ENCODE results near the gene ELFN1.

Gene ELFN1

GRCh38 chr7:1669954-1670893, at the start of gene ELFN1:
Gene ELFN1, plus strand, starts transcription at chr7:1670277. Its CDS starts 74,320 bp downstream, at chr7:1744597.
- DNase-seq (ENCODE audit: low read depth in 2 of 2), result no peak

- DNase-seq (ENCODE audit: low read depth in 2 of 2), result no peak
Observed at GRCh38 chr7:1620835-1621234, 49.2 kb upstream of the ELFN1 start.

GRCh38 chr7:1621718-1622117, 48.4 kb upstream of the ELFN1 start:
- DNase-seq (ENCODE audit: low read depth in 2 of 2), result no peak

GRCh38 chr7:1622441-1622840, 47.6 kb upstream of the ELFN1 start:
- no peak for DNase-seq (ENCODE audit: low read depth in 2 of 2)

- no peak for DNase-seq (ENCODE audit: low read depth in 2 of 2)
Observed at GRCh38 chr7:1623810-1624209, 46.3 kb upstream of the ELFN1 start.

- no peak for DNase-seq (ENCODE audit: low read depth in 2 of 2)
Observed at GRCh38 chr7:1624999-1625927, 44.8 kb upstream of the ELFN1 start.

GRCh38 chr7:1626769-1627168, 43.3 kb upstream of the ELFN1 start:
- DNase-seq (ENCODE audit: low read depth in 2 of 2), result no peak

GRCh38 chr7:1630700-1631336, 39.3 kb upstream of the ELFN1 start:
- DNase-seq (ENCODE audit: low read depth in 2 of 2), result no peak

- DNase-seq (ENCODE audit: low read depth in 2 of 2), result no peak
Observed at GRCh38 chr7:1631678-1632077, 38.4 kb upstream of the ELFN1 start.

GRCh38 chr7:1632506-1632905, 37.6 kb upstream of the ELFN1 start:
- DNase-seq (ENCODE audit: low read depth in 2 of 2), result no peak

- DNase-seq (ENCODE audit: low read depth in 2 of 2), result no peak
Observed at GRCh38 chr7:1632916-1633785, 36.9 kb upstream of the ELFN1 start.

- DNase-seq (ENCODE audit: low read depth in 2 of 2), result no peak
Observed at GRCh38 chr7:1635401-1635800, 34.7 kb upstream of the ELFN1 start.

GRCh38 chr7:1637155-1637554, 32.9 kb upstream of the ELFN1 start:
- DNase-seq (ENCODE audit: low read depth in 2 of 2), result no peak

- DNase-seq (ENCODE audit: low read depth in 2 of 2), result no peak
Observed at GRCh38 chr7:1638215-1638661, 31.8 kb upstream of the ELFN1 start.

- no peak for DNase-seq (ENCODE audit: low read depth in 2 of 2)
Observed at GRCh38 chr7:1639071-1639470, 31.0 kb upstream of the ELFN1 start.

GRCh38 chr7:1639532-1640175, 30.4 kb upstream of the ELFN1 start:
- no peak for DNase-seq (ENCODE audit: low read depth in 2 of 2)

- no peak for DNase-seq (ENCODE audit: low read depth in 2 of 2)
Observed at GRCh38 chr7:1640376-1641172, 29.5 kb upstream of the ELFN1 start.

- no peak for DNase-seq (ENCODE audit: low read depth in 2 of 2)
Observed at GRCh38 chr7:1641173-1641572, 28.9 kb upstream of the ELFN1 start.

- DNase-seq (ENCODE audit: low read depth in 2 of 2), result no peak
Observed at GRCh38 chr7:1641661-1642260, 28.3 kb upstream of the ELFN1 start.
